ENCODE data around the gene OBSL1.

The OBSL1 gene
- 0.17 to 0.77 (median 0.26) reads per million in 3 donors for total RNA-seq

GRCh38 chr2:219571311-219572236 lies at the start of gene OBSL1:
Gene OBSL1 (minus strand): TSS chr2:219571539. CDS start chr2:219571232, 307 bp downstream.
- H3K27ac ChIP-seq (ENCODE audit: insufficient read depth, low read length, poor library complexity, severe bottlenecking) = no peak within 1 kb of the TSS
- no peaks in the 10 kb centered on the region for H3K4me1 ChIP-seq (ENCODE audit: control insufficient read depth, insufficient read depth, low read length, poor library complexity, severe bottlenecking)

GRCh38 chr2:219620546-219620945 lies 49.2 kb upstream of the OBSL1 start:
- Histone ChIP-seq H3K9me3 (ENCODE audit: control insufficient read depth, low read length) (no peaks in the 10 kb centered on the region), H3K27me3 (replicated peaks; ENCODE audit: control insufficient read depth, insufficient read depth, low read length, poor library complexity, severe bottlenecking) (no peaks in the 10 kb centered on the region), H3K4me3 (ENCODE audit: insufficient read depth, low read depth, low read length, poor library complexity, severe bottlenecking) (no peak overlapping the region), H3K4me1 (ENCODE audit: control insufficient read depth, insufficient read depth, low read length, poor library complexity, severe bottlenecking) (no peaks in the 10 kb centered on the region), H3K27ac (ENCODE audit: insufficient read depth, low read length, poor library complexity, severe bottlenecking) (no peak overlapping the region), H3K36me3 (ENCODE audit: control insufficient read depth, insufficient read depth, low read length) (peaks cover 3% of the 10 kb centered on the region)
- no peak for DNase-seq

More at GRCh38 chr2:219571311-219572236, at the start of gene OBSL1:
- H3K4me3 ChIP-seq (ENCODE audit: insufficient read depth, low read depth, low read length, poor library complexity, severe bottlenecking) = peak within 1 kb of the TSS; percentile 39
- no peaks in the 10 kb centered on the region for H3K9me3 ChIP-seq (ENCODE audit: control insufficient read depth, low read length)
- no peaks in the 10 kb centered on the region for H3K36me3 ChIP-seq (ENCODE audit: control insufficient read depth, insufficient read depth, low read length)
- no peak for DNase-seq
- H3K27me3 ChIP-seq (replicated peaks; ENCODE audit: control insufficient read depth, insufficient read depth, low read length, poor library complexity, severe bottlenecking) = peaks cover 31% of the 10 kb centered on the region

- no peak overlapping the region for H3K27ac ChIP-seq (ENCODE audit: insufficient read depth, low read length, poor library complexity, severe bottlenecking)
- no peaks in the 10 kb centered on the region for H3K4me1 ChIP-seq (ENCODE audit: control insufficient read depth, insufficient read depth, low read length, poor library complexity, severe bottlenecking)
- H3K9me3 ChIP-seq (ENCODE audit: control insufficient read depth, low read length) = no peaks in the 10 kb centered on the region
- peaks cover 7% of the 10 kb centered on the region for H3K36me3 ChIP-seq (ENCODE audit: control insufficient read depth, insufficient read depth, low read length)
- no peaks in the 10 kb centered on the region for H3K27me3 ChIP-seq (replicated peaks; ENCODE audit: control insufficient read depth, insufficient read depth, low read length, poor library complexity, severe bottlenecking)
- no peak overlapping the region for H3K4me3 ChIP-seq (ENCODE audit: insufficient read depth, low read depth, low read length, poor library complexity, severe bottlenecking)
- no peak for DNase-seq
Measured at GRCh38 chr2:219619235-219619634, 47.9 kb upstream of the OBSL1 start.

GRCh38 chr2:219618733-219619122 lies 47.4 kb upstream of the OBSL1 start:
- Histone ChIP-seq H3K27ac (ENCODE audit: insufficient read depth, low read length, poor library complexity, severe bottlenecking) (no peak overlapping the region), H3K4me3 (ENCODE audit: insufficient read depth, low read depth, low read length, poor library complexity, severe bottlenecking) (no peak overlapping the region), H3K36me3 (ENCODE audit: control insufficient read depth, insufficient read depth, low read length) (peaks cover 7% of the 10 kb centered on the region), H3K27me3 (replicated peaks; ENCODE audit: control insufficient read depth, insufficient read depth, low read length, poor library complexity, severe bottlenecking) (no peaks in the 10 kb centered on the region), H3K9me3 (ENCODE audit: control insufficient read depth, low read length) (no peaks in the 10 kb centered on the region), H3K4me1 (ENCODE audit: control insufficient read depth, insufficient read depth, low read length, poor library complexity, severe bottlenecking) (no peaks in the 10 kb centered on the region)
- DNase-seq = no peak

GRCh38 chr2:219616550-219616949 lies 45.2 kb upstream of the OBSL1 start:
- Histone ChIP-seq H3K36me3 (ENCODE audit: control insufficient read depth, insufficient read depth, low read length) (peaks cover 10% of the 10 kb centered on the region), H3K4me3 (ENCODE audit: insufficient read depth, low read depth, low read length, poor library complexity, severe bottlenecking) (no peak overlapping the region), H3K27ac (ENCODE audit: insufficient read depth, low read length, poor library complexity, severe bottlenecking) (no peak overlapping the region), H3K4me1 (ENCODE audit: control insufficient read depth, insufficient read depth, low read length, poor library complexity, severe bottlenecking) (no peaks in the 10 kb centered on the region), H3K27me3 (replicated peaks; ENCODE audit: control insufficient read depth, insufficient read depth, low read length, poor library complexity, severe bottlenecking) (no peaks in the 10 kb centered on the region), H3K9me3 (ENCODE audit: control insufficient read depth, low read length) (no peaks in the 10 kb centered on the region)
- DNase-seq = no peak

GRCh38 chr2:219615894-219616293 lies 44.6 kb upstream of the OBSL1 start:
- Histone ChIP-seq H3K4me1 (ENCODE audit: control insufficient read depth, insufficient read depth, low read length, poor library complexity, severe bottlenecking) (no peaks in the 10 kb centered on the region), H3K9me3 (ENCODE audit: control insufficient read depth, low read length) (no peaks in the 10 kb centered on the region), H3K4me3 (ENCODE audit: insufficient read depth, low read depth, low read length, poor library complexity, severe bottlenecking) (no peak overlapping the region), H3K27me3 (replicated peaks; ENCODE audit: control insufficient read depth, insufficient read depth, low read length, poor library complexity, severe bottlenecking) (no peaks in the 10 kb centered on the region), H3K36me3 (ENCODE audit: control insufficient read depth, insufficient read depth, low read length) (peaks cover 10% of the 10 kb centered on the region), H3K27ac (ENCODE audit: insufficient read depth, low read length, poor library complexity, severe bottlenecking) (no peak overlapping the region)
- no peak for DNase-seq

GRCh38 chr2:219615036-219615435 lies 43.7 kb upstream of the OBSL1 start:
- peaks cover 10% of the 10 kb centered on the region for H3K36me3 ChIP-seq (ENCODE audit: control insufficient read depth, insufficient read depth, low read length)
- no peaks in the 10 kb centered on the region for H3K9me3 ChIP-seq (ENCODE audit: control insufficient read depth, low read length)
- no peaks in the 10 kb centered on the region for H3K4me1 ChIP-seq (ENCODE audit: control insufficient read depth, insufficient read depth, low read length, poor library complexity, severe bottlenecking)
- H3K4me3 ChIP-seq (ENCODE audit: insufficient read depth, low read depth, low read length, poor library complexity, severe bottlenecking) = no peak overlapping the region
- no peak overlapping the region for H3K27ac ChIP-seq (ENCODE audit: insufficient read depth, low read length, poor library complexity, severe bottlenecking)
- DNase-seq = no peak
- H3K27me3 ChIP-seq (replicated peaks; ENCODE audit: control insufficient read depth, insufficient read depth, low read length, poor library complexity, severe bottlenecking) = no peaks in the 10 kb centered on the region

GRCh38 chr2:219614076-219614860 lies 42.9 kb upstream of the OBSL1 start:
- no peaks in the 10 kb centered on the region for H3K4me1 ChIP-seq (ENCODE audit: control insufficient read depth, insufficient read depth, low read length, poor library complexity, severe bottlenecking)
- H3K36me3 ChIP-seq (ENCODE audit: control insufficient read depth, insufficient read depth, low read length) = peaks cover 11% of the 10 kb centered on the region
- no peak overlapping the region for H3K27ac ChIP-seq (ENCODE audit: insufficient read depth, low read length, poor library complexity, severe bottlenecking)
- H3K4me3 ChIP-seq (ENCODE audit: insufficient read depth, low read depth, low read length, poor library complexity, severe bottlenecking) = no peak overlapping the region
- no peaks in the 10 kb centered on the region for H3K27me3 ChIP-seq (replicated peaks; ENCODE audit: control insufficient read depth, insufficient read depth, low read length, poor library complexity, severe bottlenecking)
- no peaks in the 10 kb centered on the region for H3K9me3 ChIP-seq (ENCODE audit: control insufficient read depth, low read length)
- no peak for DNase-seq

- DNase-seq = no peak
- no peaks in the 10 kb centered on the region for H3K4me1 ChIP-seq (ENCODE audit: control insufficient read depth, insufficient read depth, low read length, poor library complexity, severe bottlenecking)
- no peaks in the 10 kb centered on the region for H3K9me3 ChIP-seq (ENCODE audit: control insufficient read depth, low read length)
- H3K27ac ChIP-seq (ENCODE audit: insufficient read depth, low read length, poor library complexity, severe bottlenecking) = no peak overlapping the region
- H3K36me3 ChIP-seq (ENCODE audit: control insufficient read depth, insufficient read depth, low read length) = peaks cover 18% of the 10 kb centered on the region
- no peaks in the 10 kb centered on the region for H3K27me3 ChIP-seq (replicated peaks; ENCODE audit: control insufficient read depth, insufficient read depth, low read length, poor library complexity, severe bottlenecking)
- H3K4me3 ChIP-seq (ENCODE audit: insufficient read depth, low read depth, low read length, poor library complexity, severe bottlenecking) = no peak overlapping the region
Measured at GRCh38 chr2:219613461-219614070, 42.2 kb upstream of the OBSL1 start.
